Muscle of back (tissue), 11 donors: Measurements from ENCODE around the gene KRT73. TPM values are rescaled to one million over a fixed set of nuclear protein-coding genes. Genes with fewer than 3 reads are reported as not detected.
A peak's percentile ranks its signal among the peaks of the same experiment; 100 is the strongest.
"Not testable (repeated sequence)": the region's sequence is repeated elsewhere in the genome, so short reads cannot be mapped to it uniquely, and the experiment has no call there.

Experiments
- DNase-seq, 3 donors: peaks; one replicate each; pipeline versions ENCODE4 v3.0.0 to v3.0.0-alpha.2; 2013
- polyA plus RNA-seq, 10 donors: library from polyadenylated mRNA; unstranded; fragments of 120-200 nt; gene quantifications; one replicate each; pipeline ENCODE4 v1.2.1, GENCODE V29; 2013; ENCODE audit not compliant: insufficient read length in 10 of 10

Gene KRT73
- polyA plus RNA-seq, 10 donors = 0.08 to 1.1 TPM; not detected in 8

GRCh38 chr12:52600941-52601481 is 17.3 kb downstream of the KRT73 start, which contains the start of gene KRT72:
Gene KRT72, minus strand, starts transcription at chr12:52601463. Its CDS starts 11 bp downstream, at chr12:52601452.
- no peak for DNase-seq

DNA sequence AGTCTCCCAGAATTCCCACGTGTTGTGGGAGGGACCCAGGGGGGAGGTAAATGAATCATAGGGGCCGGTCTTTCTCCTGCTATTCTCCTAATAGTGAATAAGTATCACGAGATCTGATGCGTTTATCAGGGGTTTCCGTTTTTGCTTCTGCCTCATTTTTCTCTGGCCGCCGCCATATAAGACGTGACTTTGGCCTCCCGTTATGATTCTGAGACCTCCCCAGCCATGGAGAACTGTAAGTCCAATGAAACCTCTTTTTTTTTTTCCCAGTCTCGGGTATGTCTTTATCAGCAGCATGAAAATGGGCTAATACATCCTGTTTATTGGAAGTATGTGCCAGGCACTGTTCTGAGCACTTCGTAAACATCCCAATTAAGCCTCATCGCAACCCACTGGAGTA is 17.9 kb downstream of the KRT73 start:
- no peak for DNase-seq

GRCh38 chr12:52600071-52600470 is 18.3 kb downstream of the KRT73 start:
- DNase-seq = no peak

DNA sequence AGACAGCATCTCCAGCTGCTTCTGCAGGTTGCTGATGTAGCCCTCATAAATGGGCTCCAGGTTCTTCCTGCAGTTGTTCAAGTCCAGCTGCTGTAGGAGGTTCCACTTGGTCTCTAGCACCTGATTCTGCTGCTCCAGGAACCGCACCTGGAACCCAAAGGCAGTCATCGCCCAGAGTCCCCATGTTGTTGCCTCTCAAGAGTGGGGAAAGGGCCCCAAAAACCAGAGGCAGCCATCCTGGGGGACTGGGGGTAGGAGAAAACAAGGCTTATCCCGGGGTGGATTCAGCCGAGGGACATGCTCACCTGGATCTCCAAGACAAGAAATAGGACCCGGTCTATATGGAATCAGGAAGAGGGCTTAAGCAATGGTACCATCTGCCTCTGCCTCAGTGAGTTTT is 19.4 kb downstream of the KRT73 start:
- DNase-seq = no peak

DNA sequence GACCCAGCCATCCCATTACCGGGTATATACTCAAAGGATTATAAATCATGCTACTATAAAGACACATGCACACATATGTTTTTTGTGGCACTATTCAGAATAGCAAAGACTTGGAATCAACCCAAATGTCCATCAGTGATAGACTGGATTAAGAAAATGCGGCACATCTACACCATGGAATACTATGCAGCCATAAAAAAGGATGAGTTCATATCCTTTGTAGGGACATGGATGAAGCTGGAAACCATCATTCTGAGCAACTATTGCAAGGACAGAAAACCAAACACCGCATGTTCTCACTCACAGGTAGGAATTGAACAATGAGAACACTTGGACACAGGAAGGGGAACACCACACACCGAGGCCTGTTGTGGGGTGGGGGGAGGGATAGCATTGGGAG is 24.1 kb downstream of the KRT73 start:
- not testable (repeated sequence) for DNase-seq

GRCh38 chr12:52591521-52591920 is 26.8 kb downstream of the KRT73 start:
- no peak for DNase-seq

GRCh38 chr12:52590021-52590420 is 28.3 kb downstream of the KRT73 start:
- DNase-seq = no peak

- DNase-seq = no peak
Observed at GRCh38 chr12:52587563-52587962, 30.8 kb downstream of the KRT73 start.

GRCh38 chr12:52585946-52586345 is 32.4 kb downstream of the KRT73 start:
- peak; percentile 28 to 58 (median 40) for DNase-seq

DNA sequence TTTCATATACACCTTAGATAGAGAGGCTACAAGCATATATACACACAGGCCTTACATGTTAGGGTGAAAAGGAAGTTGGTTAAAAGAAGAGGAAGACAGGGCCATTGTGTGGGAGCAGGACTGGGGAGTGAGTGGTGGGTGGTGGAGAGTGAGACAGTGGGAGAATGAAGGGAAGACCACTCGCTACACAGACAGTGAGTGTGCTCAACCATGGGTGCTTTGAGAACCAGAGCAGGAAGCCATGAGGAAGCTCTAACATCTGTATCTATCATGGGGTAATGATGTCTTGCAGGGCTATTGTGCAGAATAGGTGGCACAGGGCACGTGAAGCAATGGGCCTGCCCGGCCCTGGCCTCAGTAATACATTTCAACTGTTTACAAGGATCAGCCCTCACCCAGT is 33.3 kb downstream of the KRT73 start:
- DNase-seq = no peak

DNA sequence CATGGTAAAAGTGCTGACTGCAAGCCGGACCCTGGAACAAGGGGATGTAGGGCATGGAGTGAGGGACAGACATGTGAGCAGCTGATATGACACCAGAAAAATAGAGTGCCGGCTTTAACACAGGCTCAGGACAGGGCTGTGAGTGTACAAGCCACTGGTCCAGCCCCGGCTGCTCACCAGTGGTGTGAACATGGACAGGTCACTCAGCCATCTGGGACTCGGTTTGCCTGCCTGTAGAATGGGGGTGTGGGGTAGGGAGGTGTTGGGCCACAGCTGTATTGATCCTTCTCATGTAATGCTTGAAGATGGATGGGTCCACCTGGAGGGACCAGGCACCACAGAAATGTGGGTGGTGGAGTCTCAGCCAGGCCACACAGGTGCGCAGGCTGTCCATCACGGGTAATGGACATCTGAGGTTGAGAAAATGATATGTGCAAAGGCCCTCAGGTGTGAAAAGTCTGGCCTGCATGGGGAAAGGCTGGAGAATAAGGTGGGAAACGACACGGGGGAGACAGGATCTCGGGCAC is 34.1 kb downstream of the KRT73 start:
- no peak for DNase-seq

DNA sequence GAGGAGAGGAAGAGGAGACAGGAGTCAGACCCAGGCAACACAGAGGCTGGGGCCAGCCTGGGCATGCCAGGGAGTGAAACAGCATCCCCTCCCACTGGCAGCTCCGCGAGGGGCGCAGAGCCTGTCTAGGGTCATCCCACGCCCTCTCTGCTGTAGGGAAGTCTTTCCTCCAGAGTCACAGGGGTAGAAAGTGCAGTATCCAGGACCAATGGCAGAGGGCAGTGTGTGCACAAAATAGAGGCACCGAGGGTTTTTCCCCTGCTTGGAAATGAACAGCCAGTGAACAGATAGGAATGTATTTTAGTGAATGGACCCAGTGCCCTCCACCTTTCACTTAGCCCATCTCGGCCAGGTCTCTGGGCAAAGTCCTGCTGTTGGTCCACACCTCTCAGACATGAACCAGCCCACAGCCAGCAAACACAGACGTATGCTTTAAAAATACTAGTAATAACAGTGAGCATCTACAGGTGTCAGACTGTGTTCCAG is 35.3 kb downstream of the KRT73 start:
- DNase-seq = peak; percentile 37 to 67 (median 55)

GRCh38 chr12:52582486-52582885 is 35.9 kb downstream of the KRT73 start:
- DNase-seq = no peak

GRCh38 chr12:52581481-52581880 is 36.9 kb downstream of the KRT73 start:
- no peak for DNase-seq

DNA sequence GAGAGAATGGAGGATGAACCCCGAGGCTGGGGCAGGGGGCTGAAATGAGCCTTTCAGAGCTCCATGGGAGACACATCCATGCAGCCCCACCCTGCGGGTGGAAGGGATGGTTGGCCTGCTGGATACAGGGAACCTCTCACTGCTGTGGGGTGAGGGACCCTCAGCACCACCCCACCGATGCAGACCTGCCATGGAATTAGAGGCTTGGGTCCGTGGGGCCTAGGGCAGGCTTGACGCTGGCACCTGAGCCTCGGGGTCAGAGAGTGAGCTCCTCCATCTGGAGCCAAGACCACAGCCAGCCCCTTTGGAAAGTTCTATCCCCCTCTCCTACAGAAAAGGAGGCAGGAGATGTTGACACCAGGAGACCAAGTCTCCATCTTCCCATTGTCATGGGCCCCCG is 37.3 kb downstream of the KRT73 start:
- DNase-seq = no peak

GRCh38 chr12:52580496-52580895 is 37.9 kb downstream of the KRT73 start:
- DNase-seq = no peak

DNA sequence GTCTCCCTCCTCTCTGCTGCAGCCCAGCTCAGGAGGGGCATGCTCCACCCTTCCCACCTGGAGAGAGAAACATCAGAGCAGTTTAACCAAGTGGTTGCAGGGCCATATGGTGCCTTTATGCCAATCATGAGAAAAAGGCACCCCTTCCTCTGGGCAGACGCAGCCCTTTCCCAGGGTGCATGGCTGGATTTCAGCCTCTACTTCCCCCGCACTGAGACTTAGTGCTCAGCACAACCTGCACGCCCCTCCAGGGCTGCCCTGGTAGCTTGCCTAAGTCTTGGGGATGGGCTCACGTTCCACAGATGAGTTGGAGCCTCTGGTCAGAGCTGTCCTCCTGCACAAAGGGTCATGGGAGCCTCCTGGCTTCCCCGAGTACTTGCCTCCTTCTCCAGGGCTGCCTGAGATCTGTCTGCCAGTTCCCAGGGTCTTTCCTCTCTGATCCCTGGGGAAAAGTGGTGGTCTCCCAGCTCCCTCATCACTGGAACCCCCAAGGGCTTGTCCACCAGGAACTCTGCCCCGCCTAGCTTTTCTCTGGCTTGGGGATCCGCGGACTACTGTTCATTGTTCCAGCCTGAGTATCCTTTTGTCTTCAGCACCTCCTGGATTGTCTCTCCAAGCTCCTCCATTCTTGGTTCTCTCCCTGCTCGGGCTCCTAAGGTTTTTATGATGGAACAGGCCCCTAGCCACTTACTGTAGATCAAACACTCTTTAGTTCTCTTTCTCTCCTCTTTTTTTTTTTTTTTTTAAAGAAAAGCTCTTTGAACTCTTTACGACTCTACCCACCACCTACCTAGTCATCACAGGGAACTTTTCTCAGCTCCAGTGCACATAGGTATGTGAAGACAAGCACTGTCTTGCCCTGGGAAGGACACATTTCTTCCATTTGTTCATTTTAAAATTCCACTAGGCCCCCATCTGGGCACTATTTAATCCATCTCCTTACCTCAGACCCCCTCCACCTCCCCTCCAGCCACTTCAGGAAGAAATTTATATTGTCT is 38.6 kb downstream of the KRT73 start:
- DNase-seq = no peak

- DNase-seq = no peak
Observed at GRCh38 chr12:52578469-52578868, 39.9 kb downstream of the KRT73 start.

DNA sequence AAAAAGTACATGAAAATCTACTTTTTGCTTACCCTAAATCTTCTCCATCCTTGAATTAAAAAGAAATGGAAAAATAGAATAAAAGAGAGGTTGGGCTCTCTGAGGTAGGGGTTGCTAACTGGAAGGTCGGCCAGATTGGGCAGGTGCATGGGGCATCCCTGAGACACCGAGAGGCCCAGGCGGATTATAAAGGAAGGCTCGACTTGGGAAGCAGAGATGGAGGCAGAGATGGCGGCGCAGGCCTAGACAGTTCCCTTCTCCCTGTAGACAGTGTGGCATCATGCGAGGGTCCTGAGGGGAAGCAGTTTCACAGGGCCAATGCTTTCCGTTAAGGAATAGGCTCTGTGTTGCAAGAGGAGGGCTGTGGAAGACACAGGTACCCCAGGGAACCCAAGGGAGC is 41.0 kb downstream of the KRT73 start:
- no peak for DNase-seq

DNA sequence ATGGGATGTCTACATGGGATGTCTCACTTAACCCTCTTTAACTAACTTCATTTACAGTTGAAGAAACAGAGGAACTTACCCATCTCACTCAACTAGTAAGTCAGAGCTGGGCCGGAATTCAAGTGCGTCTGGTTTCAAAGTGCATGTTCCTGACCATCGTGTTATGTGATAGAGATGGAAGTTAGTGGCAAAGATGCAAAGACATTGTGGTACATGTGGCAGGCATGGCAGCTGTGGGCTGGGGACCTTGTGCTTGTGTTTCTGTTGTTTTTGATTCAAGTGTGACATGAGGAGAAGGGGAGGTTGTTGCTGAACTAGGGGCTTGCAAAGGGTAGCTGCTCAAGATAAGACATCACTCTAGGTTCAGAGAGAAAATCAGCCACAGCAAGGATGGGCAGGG is 42.4 kb downstream of the KRT73 start:
- DNase-seq = no peak

- DNase-seq = no peak
Observed at GRCh38 chr12:52575256-52575655, 43.1 kb downstream of the KRT73 start.

DNA sequence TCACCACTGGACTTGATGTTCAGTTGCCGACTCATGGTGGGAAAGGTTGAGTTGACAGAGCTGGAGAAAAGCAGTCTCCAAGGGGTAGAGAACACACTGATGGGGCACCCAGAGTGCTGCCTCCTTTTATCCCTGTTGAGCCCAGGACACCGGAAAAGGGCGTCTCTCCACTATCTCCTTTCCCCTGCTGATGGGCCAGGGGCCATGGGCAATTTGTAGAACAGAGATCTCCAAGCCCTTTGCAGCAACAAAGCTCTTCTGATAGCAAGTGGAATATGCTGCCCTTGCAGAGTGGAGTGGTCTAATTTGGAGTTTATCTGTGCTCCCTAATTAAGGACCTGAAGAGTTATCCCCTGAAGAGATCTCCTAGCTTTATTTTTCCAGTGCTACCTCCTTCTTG is 44.6 kb downstream of the KRT73 start, which contains the start of gene KRT74:
KRT74 (minus strand) TSS at position 101 of the 400 bp plus-strand sequence; CDS start at position 35, 66 bp downstream.
- no peak for DNase-seq

DNA sequence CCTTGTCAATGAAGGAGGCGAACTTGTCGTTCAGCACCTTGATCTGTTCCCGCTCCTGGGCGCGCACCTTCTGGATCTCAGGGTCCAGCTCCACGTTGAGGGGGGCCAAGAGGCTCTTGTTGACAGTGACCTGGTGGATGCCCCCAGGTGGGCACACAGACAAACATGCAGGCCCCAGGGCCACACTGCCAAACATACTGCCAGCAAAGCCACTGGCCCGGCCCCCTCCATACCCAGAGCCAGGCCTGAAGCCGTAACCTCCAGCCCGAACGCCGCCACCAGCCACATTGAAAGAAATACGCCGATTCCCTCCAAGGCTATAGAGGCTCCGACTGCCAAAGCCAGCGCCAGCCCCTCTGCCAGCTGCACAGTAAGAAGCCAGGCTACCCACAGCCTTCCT is 45.1 kb downstream of the KRT73 start:
- no peak for DNase-seq
